GM19025 (cell line): ENCODE results near the gene MED15.

Experiments
- ATAC-seq: cut with Tn5 transposase; IDR thresholded peaks from one replicate; pipeline ENCODE4 v1.9.1; 2021; ENCODE audit warnings: mild to moderate bottlenecking, low read depth, moderate library complexity; ENCODE audit not compliant: unreplicated experiment

The MED15 gene

DNA sequence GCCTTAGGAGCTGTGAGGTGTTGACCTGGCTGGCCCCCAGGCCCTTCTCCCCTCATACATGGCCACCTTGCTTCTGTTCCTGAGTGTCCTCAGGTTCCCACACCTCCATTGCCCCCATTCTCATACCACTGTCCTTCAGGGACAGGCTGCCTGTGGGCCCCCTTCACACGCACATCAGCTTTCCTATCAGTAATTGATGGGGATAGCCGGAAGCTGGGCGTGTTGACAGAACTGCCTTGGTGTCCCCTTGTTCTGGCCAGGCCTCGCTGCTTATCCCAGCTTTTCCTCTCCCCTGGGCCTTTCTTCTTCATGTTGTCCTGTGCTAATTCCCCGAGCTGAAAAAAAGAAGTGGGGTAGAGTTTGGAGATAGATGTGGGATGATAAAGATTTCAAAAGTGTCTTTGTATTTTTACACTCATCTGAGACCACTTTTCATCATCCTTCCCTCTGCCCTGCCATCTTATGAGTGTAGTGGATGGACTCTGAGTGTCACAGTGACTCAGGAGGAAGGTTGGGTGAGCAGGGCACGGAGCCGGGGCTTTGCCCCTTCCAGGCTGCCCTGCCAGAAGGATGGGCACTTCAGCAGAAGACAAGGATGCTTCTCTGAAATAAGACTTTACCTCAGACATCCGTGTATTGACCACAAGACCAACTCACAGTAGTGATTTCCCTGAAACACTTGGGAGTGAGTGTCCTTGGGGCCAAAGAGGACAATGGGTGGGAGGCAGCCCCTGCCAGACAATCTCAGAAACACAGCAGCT, 42.8 kb downstream of the MED15 start:
- no peak for ATAC-seq

DNA sequence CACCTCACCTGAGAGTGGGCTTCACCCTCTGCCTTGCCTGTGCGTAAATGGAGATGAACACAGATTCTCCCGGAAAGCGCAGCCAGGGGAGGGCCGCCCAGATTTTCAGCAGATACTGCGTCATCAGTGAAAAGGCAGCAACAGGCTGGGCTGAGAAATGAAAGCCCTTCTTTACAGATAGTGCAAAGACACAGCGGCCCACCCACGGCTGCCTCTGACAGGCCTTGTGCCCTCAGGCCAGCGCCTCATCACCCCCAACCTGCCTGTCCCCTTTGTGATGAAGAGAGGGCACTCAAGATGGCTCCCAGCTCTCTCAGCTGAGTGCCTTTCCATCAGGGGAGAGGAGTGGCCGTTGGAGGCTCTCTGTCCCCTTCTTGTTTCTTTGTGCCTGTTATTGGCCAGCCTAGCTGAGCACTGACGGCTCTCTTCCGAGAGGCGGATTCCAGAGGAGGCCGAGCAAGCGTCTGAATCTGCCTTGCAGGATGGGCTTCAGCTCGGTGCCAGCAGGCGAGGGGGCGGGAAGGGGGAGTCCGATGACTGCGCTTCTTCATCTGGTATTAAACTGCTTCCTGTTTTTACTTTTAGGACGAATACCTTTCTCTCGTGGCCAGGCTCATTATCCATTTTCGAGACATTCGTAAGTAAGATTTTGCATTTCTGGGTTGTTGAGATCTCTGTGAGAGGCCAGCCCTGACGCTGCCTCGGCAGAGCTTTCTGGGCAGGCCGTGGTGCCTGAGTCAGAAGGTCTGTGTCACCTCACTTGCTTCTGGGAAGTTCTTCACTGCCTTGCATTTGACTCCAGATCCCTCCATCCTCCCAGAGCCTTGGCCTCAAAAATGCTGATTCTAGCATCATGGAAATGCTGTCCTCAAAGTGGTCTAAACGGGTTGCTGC, 43.7 kb downstream of the MED15 start:
- ATAC-seq = no peak

DNA sequence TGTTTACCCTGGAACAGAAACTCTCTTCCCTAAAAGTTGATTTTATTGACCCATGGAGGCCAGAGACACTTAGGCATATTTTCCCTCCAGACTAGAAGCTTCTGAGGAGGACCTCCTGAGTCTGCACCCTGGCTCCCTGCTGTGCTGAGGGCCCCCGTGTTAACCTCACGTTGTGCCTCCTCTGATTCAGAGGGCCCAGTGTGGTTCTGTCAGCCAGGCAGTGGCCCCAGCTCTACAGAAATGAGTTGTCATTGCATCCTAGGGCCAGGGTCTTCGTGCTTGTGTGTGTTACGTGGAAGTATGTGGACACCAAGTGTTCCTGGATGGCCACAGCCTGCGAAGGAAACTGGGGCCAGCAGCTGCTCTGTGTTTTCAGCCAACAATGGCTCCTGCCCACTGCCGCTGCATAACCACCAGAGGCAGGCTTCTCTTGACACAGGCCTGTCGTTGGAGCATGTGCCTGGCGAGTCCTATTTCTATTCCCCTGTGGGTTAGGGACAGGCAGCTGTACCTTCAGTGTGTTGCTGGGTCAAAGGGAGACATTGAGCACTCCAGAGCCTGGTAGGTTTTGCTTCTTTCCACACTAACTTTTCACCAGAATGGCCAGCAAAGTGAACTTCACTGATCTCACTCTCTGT, 44.5 kb downstream of the MED15 start:
- no peak for ATAC-seq

DNA sequence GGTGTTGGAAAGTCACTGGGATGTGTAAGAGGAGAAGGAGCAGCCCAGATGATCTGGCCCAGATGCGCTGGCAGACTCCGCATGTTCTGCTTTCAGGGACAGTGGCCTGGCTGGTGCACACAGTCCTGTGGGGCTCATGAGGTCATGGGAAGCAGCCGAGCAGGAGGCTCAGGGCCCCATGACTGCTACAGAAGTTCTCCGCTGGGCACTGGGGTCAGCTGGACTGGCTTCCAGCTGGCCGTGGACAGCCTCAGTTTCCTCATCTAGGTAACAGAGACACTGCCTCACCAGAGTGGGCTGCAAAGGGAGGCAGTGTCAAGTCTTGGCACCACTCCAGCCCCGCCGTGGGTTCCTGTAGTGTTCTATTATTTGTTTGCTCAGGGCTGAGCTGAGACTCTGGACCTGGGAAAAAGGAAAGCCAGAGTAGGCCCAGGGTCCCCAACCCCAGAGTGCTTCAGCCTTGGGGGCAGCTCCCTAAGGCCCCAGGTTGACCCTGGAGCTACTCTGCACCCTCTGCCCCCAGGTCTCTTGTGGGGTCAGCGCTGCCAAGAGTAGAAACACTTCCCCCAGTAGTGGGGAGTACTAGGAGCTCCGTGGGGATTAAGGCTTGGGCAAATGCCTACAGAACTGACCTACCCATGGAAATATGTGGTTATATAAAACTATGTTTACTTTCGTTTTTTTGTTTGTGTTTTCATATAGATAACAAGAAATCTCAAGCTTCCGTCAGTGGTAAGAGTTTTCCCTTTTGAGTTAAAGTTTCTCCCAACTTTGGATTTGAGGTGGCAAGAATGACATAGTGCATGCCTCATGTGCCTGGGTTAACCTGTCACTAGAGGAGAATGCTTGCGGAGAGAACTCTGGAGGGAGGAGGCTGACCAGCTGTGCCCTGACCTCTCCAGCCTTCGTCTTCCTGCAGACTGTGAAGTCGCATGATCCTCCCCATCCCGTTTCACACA, 45.3 kb downstream of the MED15 start:
- ATAC-seq = no peak

DNA sequence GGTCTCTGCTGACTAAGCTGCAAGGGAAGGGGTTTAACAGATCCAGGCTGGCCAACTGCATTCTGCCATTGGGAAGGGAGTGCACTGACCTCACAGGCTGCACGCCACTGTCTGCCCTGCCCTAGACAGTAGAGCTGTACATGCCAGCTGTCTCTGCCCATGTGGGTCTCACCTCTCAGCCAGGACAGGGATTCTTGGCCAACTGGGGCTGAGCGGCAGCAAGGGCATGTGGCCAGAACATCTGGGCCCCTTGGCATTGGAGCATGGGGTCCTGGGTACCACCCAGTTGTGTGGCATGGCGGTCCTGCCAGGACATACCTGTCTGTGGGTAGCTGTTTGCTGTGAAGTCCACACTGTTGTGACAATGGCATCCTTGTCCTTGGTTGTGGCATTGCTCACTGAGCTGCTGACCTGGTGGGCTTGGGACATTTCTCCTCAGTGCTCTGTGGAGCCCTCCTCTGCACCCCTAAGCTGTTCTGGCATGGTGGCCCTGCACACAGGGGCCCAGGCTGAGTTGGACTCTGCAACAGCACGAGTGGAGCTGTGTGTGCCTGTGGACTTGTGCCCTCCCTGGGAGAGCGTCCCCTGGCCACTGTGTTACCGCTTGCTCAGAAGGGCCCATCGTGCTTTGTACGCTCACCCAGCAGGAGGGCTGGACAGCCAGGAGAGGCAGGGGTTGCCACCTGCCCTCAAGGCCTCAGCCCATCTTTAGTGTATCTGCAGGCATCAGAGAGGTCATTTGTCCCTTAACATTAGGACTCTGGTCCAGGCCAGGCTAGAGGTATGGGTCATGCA, 46.7 kb downstream of the MED15 start:
- no peak for ATAC-seq

DNA sequence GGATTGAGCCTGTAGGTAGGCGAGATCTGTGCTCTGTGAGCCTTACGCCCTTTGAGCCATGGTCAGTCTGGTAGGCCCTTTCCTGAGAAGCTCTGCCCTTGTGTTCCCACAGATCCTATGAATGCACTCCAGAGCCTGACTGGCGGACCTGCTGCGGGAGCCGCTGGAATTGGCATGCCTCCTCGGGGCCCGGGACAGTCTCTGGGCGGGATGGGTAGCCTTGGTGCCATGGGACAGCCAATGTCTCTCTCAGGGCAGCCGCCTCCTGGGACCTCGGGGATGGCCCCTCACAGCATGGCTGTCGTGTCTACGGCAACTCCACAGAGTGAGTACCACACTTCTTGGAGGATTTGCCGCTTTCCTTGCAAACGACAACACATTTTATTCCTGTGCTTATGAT, 47.4 kb downstream of the MED15 start:
- no peak for ATAC-seq

DNA sequence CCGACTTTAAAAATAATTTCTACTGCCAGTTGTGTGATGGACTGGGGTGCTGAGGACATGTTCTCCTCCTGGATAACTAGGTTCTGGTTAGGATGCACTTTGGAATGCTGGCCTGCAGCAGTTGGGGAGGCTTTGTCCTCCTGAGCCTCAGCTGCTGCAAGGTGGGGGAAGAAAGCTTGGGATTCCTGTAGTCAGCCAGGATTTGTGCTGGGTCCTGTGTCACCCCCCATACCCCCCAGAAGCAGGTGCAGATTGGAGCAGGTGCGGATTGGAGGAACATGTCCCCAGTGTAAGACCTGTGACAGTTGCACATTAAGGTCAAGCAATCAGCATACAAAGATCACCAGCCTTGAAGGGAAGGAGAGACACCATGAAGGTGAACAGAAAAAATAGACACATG, 51.1 kb downstream of the MED15 start:
- no peak for ATAC-seq

DNA sequence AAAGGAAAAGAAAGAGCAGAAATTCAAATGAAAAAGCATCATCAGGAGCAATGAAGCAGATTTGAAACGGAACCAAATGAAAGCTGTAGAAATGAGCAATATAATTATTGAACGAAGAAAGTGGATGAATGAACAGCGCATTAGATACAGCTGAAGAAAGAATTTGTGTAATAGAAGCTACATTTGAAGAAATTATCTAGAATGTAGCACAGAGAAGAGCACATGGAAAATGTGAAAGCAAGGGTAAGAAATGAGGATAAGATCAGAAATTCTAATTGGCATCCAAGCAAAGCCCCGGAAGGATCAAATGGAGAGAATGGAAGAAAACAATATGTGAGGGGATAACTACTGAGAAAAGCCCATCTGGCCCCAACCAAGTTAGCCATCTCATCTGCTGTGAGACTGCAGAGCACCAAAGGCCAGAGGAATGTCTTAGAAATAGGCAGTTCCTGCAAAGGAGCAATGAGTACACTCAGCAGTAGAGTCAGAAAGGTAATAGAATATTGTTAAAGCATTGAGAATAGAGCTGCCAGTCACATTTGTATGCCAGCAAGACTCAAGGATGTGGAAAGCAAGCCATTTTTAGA, 51.9 kb downstream of the MED15 start:
- no peak for ATAC-seq

DNA sequence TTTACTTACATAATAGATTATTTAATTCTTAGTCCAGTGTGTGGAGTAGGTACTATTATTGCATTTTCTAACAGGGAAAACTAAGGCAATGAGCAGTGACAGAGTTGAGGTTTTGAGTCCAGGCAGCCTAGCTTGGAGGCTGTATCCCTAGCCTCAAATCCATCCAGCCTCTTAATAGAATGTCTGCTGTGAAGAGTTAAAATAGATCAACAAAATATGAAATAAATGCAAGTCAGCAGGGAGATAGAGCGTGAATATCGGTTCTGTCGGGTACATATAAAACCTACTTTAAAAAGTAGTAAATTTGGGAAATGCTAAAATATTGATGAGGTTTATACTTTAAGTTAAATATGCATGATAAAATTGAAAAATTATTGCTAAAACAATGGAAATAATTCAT, 53.3 kb downstream of the MED15 start:
- ATAC-seq = no peak

DNA sequence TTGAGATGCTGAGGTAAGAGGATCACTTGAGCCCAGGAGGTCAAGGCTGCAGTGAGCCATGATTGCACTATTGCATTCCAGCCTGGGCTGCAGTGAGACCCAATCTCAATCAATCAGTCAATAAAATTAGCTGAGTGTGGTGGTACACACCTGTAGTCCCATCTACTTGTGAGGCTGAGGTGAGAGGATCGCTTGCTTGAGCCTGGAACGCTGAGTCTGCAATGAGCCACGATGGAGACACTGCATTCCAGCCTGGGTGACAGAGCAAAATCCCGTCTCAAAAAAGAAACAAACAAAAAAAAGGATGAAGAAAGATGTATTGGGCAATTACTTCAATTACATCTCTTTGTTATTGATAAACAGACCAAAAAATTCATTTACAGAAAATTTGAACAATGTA, 54.5 kb downstream of the MED15 start:
- ATAC-seq = no peak

DNA sequence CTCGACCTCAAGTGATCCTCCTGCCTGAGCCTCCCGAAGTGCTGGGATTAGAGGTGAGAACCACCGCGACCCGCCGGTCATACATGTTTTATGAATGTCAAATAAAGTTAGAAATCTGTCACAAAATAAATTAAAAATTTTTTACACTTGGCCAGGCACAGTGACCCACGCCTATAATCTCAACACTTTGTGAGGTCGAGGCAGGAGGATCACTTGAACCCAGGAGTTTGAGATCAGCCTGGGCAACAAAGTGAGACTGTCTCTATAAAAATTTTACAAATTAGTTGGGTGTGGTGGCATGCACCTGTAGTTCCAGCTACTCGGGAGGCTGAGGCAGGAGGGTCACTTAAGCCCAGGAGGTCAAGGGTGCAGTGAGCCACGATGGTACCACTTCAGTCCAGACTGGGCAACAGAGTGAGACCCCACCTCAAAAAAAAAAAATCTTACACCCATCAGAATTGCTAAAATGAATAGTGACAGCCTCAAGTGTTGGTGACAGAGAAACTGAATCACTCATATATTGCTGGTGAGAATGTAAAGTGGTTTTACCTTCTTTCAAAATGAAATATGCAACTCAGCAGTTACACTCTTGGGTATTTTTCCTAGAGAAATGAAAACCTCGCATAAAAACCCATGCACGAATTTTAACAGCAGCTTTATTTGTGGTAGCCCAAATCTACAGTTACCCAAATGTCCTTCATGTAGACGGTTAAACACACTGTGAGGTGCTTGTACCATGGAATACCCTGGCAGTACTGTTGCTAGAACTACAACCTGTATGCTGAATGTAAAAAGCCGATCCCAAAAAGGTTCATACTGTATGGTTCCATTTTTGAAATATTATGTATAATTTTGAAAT, 55.4 kb downstream of the MED15 start:
- no peak for ATAC-seq

DNA sequence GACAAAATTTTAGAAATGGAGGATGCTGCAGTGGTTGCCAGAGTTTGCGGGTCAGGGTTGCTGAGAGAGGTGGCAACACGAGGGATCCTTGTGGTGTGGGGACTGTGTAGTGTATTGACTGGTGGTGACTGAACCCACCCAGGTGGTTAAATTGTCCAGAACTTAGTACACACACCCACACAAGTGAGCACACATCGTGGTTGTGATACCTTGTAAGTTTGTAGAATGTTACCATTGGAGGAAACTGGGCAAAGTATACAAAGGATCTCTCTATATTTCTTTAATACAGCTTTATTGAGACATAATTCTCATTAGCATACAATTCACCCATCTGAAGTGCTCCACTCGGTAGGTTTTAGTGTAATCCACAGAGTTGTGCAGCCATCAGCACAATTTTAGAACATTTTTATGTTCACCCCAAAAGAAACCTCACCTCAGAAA, 56.1 kb downstream of the MED15 start:
- ATAC-seq = no peak

DNA sequence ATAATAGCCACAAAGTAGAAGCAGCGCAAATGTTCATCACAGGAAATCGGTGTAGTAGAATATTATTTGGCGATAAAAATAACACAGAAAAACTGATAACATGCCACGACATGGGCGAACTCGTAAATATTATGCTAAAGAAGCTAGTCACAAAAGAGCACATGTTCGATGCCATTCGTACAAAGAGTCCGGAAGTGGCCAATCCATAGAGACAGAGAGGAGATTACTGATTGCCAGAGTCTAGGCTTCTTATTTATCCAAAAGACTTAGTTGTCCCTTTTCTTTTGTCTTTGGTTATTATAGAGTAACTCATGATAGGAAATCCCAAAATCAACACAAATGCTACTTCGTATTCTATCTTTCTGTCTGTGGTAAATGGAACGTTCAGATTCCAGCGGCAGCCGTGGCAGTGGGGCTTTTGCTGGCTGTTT, 56.5 kb downstream of the MED15 start:
- ATAC-seq = no peak

DNA sequence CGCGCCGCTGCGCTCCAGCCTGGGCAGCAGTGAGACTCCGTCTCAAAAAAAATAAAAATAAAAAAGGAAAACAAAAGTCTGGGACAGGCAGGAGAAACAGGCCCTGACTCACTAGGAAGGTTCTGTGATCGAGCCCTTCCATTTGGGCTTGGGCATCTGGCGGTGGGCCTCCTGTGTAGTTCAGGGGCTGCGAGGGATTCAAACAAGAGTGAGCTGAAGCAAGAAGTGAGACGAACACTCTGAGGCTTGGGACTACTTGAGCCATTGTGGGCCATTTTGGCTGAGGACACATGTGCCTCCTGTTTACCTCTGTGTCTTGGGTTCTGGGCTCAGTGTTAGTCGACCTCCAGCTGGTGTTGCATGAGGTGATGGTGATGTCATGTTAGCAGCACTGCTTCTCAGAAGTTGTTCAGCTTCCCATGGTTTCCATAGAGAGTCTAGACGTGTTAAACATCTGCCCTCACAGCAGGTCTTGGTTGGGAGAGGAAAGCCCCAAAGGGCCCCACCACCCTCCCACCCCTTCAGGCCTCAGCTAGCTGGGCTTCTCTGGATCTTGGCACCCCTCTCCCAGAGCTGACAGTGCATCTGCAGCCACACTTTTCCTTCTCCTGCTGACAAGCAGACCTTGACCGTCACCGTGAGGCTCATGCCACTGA, 57.8 kb downstream of the MED15 start:
- no peak for ATAC-seq

DNA sequence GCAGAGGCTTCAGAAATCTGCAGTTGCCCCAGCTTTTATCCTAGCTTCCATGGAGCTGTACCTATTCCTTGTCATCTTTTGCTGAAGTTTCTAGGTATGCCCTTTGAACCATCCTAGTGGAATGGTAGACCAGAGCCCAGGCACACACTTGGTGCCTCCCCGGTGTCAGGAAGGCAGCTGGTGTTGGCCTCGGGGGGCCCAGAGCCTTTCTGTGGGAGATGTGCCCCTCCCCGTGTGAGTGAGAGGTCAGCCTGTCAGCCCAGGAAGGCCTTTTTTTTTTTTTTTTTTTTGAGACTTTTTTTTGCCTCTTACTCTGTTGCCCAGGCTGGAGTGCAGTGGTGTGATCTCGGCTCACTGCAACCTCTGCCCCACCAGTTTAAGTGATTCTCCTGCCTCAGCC, 58.4 kb downstream of the MED15 start:
- no peak for ATAC-seq

DNA sequence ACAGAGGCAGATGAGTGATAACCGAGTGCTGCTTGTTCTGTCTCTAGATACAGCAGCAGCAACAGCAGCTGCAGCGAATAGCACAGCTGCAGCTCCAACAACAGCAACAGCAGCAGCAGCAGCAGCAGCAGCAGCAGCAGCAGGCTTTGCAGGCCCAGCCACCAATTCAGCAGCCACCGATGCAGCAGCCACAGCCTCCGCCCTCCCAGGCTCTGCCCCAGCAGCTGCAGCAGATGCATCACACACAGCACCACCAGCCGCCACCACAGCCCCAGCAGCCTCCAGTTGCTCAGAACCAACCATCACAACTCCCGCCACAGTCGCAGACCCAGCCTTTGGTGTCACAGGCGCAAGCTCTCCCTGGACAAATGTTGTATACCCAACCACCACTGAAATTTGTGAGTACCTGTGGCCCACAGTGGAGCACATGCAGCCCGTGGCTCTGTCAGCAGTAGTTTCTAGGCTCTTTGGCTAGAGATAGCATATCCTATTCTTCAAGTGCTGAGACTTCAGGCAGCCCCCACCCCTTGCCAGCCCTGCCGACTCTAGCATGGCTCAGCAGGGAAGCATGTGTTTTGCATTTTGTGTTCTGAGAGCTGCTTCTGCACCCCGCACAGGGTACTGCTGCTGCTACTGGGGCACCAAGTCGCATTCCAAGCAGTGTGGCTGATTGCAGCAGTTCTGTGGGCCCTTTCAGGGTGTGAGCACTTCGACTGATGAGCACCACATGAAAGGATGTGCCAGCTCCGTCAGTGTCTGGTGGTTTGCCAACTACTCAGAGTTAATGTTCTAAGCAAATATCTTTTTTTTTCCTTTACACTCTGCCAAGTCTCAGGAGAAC, 59.2 kb downstream of the MED15 start:
- no peak for ATAC-seq

DNA sequence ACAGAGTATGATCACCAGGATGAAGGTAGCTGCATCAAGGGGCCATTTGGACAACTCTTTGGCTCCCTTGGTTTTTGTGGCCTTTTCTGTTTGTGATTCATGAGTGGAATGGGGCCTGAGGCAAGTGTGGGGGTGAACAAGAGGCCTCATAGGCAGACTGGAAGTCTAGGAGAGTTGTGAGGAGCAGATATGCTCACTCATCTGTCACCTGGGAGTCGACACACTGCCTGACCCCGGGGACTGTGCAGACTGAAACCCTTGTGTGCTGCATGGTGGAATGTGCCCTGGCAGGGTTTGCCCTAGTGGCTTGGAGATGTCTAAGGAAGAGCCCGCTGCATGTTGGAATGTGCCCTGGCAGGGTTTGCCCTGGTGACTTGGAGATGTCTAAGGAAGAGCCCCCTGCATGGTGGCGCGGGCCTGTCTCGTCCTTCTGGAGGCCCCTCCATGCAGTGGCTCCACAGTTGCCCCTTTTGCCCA, 60.0 kb downstream of the MED15 start:
- no peak for ATAC-seq
